Pulmonary artery endothelial cell (primary cell): ENCODE results near the gene MARVELD2. TPM values are rescaled to one million over a fixed set of nuclear protein-coding genes. Genes with fewer than 3 reads are reported as not detected.

Experiments
- DNase-seq: peaks from one replicate; pipeline ENCODE4 v3.0.0-alpha.2; 2011; ENCODE audit warnings: low read depth, low spot score
- total RNA-seq: library from RNA; depleted of rRNA; stranded (reverse); fragments of >200 nt; gene quantifications from 2 replicates; pipeline ENCODE4 v1.2.3, GENCODE V29; 2014

Gene MARVELD2
- total RNA-seq, 1 donor from 2014 or later, result 4.7 TPM

DNA sequence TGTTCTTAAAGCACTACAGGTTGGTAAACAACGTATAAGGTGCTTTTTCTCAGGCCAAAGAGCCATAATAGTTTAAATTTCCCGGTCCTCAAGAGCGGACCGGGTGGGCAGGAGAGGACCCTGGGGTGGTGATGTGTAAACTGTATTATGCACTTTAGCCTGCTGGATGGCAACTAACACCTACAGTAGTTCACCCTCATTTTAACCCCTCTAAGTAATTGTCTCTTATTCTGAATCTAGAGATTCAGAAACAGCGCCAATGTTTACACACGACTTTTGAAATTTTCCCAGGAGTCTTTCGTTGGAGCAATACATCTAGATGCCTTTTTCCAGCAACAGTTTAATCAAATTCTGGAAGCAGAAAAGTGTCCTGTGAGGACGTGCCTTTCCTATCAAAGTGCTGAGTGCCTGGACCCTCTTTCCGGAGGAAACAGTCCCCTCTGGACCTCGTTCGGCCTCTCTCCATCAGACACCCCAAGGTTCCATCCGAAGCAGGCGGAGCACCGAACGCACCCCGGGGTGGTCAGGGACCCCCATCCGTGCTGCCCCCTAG lies 77.0 kb downstream of the MARVELD2 start:
- no peak for DNase-seq

DNA sequence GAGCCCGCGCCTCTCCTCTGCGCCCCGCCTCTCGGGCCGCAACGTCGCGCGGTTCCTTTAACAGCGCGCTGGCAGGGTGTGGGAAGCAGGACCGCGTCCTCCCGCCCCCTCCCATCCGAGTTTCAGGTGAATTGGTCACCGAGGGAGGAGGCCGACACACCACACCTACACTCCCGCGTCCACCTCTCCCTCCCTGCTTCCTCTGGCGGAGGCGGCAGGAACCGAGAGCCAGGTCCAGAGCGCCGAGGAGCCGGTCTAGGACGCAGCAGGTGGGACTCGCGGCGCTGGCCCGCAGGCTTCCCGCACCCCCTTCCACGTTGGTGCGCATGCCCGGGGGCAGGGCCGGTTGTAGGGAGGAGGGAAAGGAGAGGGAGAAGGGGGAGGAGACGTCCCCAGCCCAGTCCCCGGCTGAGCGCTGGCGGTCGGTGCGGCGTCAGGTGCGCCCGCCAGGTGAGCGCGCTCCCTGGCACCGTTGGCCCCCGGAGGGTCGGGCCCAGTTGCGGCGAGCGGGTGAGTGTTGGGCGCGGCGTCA lies 77.5 kb downstream of the MARVELD2 start, which contains the start of gene OCLN:
Gene OCLN (plus strand): TSS at position 400 of the 532 bp plus-strand sequence. CDS start 11,455 bp downstream, outside the sequence.
- DNase-seq, result no peak

DNA sequence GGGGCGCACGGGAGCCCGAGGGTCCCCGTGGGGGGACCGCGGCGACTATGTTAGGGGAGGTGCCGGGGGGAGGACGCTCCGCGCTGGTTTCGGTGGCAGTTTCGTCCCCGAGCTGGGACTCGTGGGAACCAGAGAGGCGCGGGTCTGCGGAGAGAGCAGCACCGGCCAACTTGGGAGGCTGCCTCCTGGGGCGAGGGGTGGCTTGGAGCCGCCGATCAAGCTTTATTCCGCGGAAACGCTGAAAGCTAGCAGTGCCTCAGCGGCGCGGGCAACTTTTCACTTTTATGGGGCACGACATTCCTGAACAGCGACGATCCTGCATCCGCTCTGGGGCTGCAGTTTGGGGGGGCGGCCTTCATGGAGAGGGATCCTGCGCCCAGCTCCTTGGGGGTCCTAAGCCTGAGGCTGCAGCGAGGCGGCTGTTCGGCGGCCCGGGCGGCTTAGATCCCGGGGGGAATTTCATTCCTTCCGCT lies 78.0 kb downstream of the MARVELD2 start:
- no peak for DNase-seq

DNA sequence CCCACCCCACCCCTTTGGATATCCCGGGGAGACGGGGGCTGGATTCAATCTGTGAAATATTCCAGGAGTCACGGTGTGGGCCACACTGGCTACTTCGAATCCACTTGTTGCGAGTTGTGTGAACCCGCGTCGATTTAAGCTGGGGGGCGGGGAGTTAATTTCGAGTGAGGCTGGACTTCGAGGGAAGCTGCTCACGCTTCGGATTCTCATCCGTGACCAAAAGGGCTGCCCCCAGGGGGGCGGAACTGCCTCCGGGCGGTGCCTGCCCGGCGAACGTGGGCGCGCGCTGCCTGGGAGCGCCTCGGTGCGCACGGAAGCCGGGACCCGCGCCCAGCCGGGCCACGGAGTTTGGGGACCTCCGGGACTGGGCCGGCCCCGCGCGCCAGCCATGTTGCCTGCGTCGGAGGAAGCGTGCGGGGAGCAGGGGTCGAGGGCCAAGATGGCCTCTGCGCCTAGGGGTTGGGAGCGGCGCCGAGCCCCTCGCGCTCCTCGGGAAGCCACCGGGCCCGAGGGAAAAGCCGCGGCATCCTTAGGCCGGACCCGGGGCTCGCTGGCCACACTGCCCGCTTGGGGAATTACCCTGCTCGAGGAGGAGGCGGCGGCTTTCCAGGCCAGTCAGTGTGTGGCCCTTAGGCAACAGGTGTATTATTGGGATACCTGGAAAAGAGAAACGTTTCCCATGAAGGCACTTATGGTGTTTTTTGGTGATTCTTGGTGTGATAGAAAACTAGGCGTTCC lies 78.6 kb downstream of the MARVELD2 start:
- no peak for DNase-seq

Other genes starting within 250 kb of the MARVELD2 start
- 119 and 260 TPM in 2 replicates for gene CCNB1, start 248.0 kb upstream of the MARVELD2 start, total RNA-seq
- gene CENPH, start 225.5 kb upstream of the MARVELD2 start, total RNA-seq, result 9.6 and 16.9 TPM in 2 replicates
- 64.9 and 77.6 TPM in 2 replicates for gene CDK7, start 180.2 kb upstream of the MARVELD2 start, total RNA-seq
- gene CCDC125, start 82.3 kb upstream of the MARVELD2 start, total RNA-seq, result 4.9 and 5.1 TPM in 2 replicates
- gene AK6, start 45.6 kb upstream of the MARVELD2 start, total RNA-seq, result 35.8 and 51.3 TPM in 2 replicates
- gene TAF9, start 45.6 kb upstream of the MARVELD2 start, total RNA-seq, result 117 and 118 TPM in 2 replicates
- gene RAD17, start 45.3 kb upstream of the MARVELD2 start, total RNA-seq, result 13.4 and 16.6 TPM in 2 replicates
- 14.0 and 36.5 TPM in 2 replicates for gene OCLN, start 77.7 kb downstream of the MARVELD2 start, total RNA-seq
- 38.2 and 43.5 TPM in 2 replicates for gene GTF2H2C, start 145.1 kb downstream of the MARVELD2 start, total RNA-seq